ENCODE measurements around the gene MYO15A.

GRCh38 chr17:18181358-18181757 is 72.8 kb downstream of the MYO15A start:
- TF ChIP-seq CTCF (IDR thresholded peaks at IDR 0.05) (no peak), POLR2A (IDR thresholded peaks at IDR 0.05) (no peak)

Data from adrenal gland (tissue), 5 donors.